HG03135 (cell line): ENCODE data around the gene AMACR.
A peak's percentile ranks its signal among the peaks of the same experiment; 100 is the strongest.

Experiments used
- ATAC-seq: cut with Tn5 transposase; IDR thresholded peaks from one replicate; pipeline ENCODE4 v1.9.1; 2021; ENCODE audit warnings: mild to moderate bottlenecking, moderate library complexity; ENCODE audit not compliant: unreplicated experiment

Gene AMACR

DNA sequence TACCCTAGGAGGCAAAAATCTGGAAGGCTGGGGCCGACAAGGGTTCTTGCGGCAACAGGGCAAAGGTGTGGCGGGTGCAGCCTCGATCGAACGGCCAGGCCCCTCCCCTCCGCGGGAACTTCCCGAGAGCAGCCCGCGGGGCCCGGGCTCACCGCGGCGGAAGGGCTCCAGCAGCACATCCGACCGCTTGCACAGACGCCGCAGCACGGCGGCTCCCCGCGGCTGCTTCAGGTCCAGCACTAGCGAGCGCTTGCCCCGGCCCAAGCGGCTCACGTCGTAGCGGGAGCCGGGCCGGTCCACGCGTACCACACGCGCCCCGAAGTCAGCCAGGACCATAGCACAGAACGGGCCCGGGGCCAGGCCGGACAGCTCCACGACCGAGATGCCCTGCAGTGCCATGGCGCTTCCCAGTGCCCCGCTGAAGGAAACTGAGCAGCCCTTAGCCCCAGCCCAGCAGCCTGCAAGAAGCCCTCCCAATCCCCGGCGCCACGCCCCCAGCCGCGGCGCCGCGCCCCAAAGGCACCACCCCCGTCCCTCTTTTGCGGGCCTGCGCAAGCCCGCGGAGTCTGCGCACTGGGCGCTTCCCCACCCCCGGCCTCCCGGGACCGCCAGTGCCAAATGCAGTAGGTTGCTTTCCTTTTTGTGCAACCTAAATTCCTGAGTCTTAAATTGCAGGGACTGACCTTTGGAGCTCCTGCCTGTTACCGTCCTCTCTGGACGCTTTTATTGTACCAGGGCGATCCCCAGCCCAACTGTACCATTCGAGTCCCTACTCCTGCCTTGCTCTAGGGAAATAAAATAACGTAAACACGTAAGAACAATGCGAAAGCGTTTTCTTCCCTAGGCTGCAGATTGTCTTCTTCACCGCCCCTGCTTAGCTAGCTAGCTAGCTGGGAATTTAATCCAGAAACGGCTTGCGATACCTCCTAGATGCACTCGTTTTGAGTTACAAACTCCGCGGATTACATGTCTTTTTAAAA is at the start of gene AMACR:
AMACR (minus strand) TSS at position 430 of the 980 bp plus-strand sequence; CDS start at position 399, 31 bp downstream.
- ATAC-seq = peak; percentile 92

DNA sequence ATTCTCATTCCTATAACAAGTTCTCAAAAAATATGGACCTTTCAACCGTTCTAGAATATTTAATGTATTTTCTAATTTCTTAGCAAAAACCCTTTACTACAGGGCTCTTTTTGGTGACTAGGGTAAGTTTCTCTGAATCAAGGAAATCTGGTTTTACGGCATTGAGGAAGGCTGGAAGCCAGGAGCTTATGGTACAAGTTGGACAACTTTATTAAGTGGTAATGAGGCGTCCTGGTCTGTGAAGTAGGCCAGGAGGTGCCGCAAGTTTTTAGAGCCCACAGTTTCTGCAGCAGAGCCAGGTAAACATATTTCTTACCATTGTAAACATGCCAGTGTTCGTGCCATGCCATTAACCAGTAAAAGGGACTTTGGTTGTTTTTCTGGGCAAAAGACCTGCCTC is 49.7 kb upstream of the AMACR start:
- ATAC-seq = no peak

- ATAC-seq = no peak
Observed at GRCh38 chr5:34057118-34057517, 49.3 kb upstream of the AMACR start.

- ATAC-seq = no peak
Observed at GRCh38 chr5:34055667-34056066, 47.8 kb upstream of the AMACR start.

DNA sequence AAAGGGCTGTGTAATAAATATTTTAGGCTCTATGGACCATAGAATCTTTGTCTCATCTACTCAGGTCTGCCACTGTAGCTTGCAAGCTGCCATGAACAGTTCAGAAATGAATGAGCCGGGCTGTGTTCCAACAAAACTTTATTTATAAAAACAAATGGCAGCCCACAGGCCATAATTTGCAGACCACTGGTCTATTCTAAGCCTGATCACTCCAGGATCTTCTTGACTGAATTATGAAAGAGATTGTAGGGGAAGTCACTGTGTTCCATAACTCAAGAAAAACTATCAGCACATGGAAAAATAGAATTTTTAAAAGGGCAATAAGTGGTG is 46.5 kb upstream of the AMACR start:
- no peak for ATAC-seq

- no peak for ATAC-seq
Observed at GRCh38 chr5:34053571-34054399, 45.9 kb upstream of the AMACR start.

- no peak for ATAC-seq
Observed at GRCh38 chr5:34053133-34053532, 45.3 kb upstream of the AMACR start.

DNA sequence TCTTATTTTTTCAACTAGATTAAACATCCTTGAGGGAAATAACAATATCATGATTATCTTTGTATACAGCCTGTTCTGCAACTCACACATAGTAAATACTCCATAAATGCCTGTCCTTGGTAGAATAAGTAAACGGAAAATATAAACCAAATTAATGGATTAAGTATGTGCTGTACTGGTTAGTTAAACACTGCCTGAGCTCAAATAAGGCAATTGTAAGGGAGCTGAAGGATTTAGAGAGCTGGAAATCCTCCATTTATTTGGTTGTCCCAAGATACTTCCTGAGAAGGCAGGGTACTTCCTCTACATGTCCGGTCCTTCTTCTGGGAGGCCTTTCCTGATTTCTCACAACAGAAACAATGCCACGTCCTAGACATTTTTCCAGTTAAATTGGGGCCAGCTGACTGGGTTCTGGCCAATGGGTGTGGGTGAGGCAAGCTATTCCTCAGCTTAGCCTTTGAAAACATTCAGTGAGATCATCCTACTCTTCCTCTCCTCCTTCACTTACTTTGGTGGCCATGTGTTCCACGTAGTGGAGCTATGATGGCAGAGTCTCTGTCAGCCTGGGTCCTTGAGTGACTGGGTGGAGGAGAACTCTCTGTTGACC is 43.6 kb upstream of the AMACR start:
- no peak for ATAC-seq

DNA sequence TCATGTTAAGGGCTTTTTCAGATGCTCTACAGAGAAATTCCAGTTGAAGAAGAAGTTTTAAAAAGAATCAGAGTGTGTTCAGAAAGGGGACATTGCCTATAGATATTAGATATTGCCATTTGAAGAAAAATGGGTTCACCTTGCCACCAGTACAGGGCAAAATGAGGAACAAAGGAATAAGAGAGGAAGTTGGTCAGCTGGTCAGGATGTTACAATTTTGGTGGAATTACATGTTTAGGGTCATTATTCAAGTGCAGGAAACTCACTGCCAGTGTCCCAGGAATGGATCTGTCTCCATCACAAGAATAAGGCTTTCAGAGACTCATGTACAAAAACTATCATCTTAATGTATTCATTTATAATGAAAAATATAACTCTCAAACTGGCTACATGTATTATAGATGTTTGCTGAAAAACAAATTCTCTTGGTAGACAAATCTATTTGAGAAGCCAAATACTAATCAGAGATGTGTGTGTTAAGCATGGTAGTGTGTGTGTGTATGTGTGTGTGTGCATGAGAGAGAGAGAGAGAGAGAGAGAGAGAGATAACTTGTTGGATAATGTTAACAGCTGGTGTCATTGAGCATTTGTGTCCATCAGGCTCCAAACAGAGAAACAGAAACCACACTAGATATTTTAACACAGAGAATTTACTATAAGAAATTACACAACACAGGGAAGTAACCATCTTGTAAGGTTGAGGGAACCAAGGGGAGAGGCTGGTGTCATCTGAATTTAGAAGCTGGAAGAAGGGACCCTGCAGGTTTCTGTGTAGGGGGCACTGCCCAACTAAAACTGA is 40.1 kb upstream of the AMACR start:
- ATAC-seq = no peak

- no peak for ATAC-seq
Observed at GRCh38 chr5:34047143-34047542, 39.3 kb upstream of the AMACR start.

- ATAC-seq = no peak
Observed at GRCh38 chr5:34045996-34046395, 38.1 kb upstream of the AMACR start.

DNA sequence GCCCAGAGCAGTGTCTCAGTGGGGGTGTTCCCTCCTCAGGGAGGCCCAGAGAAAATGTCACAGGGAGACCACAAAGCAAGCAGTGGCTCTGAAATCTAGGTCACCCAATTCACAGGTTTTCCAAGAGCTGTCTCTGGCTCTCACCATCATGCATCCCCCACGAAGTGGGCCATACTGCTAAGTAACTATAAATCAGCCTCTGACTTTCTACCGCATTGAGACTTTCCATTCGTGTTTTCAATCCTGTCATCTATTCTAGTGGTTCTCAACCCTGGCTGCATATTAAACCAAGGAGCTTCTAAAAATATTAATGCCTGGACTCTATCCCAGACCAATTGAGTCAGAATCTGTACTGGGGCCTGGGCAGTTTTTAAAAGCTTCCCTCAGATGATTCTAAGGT is 37.2 kb upstream of the AMACR start:
- no peak for ATAC-seq

DNA sequence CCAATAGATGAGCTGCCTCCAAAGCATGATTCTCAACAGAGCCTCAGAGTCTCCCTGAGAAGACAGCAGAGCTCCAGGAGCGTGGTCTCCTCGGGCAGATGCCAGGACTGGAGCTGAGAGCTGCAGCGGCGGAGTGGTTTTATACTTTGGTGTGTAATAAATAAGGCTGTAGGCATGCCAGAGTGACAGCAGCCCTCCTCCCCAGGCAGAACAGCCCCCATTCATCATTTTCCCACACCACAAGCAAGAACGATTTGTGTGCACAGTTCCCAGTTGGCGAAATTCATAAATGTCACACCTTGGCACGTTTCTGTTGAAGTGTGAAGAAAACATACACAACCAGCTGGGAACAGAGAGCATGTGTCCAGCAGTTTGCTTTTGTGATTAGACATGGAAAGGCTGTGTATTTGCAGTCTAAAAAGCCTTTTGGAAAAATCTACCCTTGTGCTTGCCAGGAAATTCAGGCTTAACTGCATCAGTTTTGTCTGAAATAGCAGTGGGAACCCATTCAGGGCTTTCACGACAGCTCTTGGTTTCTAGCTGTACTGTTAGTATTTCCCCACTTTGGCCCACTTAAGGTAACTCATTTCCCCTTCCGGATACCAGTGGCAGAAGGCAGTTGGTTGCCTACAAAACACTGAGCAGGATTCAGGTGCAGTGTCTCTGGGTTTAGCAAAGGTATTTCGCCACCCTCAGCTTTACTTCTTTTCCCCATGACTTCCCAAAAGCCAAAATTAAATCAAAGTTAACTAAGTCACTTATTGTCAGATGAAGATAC is 35.4 kb upstream of the AMACR start, which contains the start of gene C1QTNF3:
C1QTNF3 (minus strand) TSS at position 115 of the 778 bp plus-strand sequence; CDS start at position 27, 88 bp downstream.
- ATAC-seq = no peak

- no peak for ATAC-seq
Observed at GRCh38 chr5:34042321-34042720, 34.5 kb upstream of the AMACR start.

DNA sequence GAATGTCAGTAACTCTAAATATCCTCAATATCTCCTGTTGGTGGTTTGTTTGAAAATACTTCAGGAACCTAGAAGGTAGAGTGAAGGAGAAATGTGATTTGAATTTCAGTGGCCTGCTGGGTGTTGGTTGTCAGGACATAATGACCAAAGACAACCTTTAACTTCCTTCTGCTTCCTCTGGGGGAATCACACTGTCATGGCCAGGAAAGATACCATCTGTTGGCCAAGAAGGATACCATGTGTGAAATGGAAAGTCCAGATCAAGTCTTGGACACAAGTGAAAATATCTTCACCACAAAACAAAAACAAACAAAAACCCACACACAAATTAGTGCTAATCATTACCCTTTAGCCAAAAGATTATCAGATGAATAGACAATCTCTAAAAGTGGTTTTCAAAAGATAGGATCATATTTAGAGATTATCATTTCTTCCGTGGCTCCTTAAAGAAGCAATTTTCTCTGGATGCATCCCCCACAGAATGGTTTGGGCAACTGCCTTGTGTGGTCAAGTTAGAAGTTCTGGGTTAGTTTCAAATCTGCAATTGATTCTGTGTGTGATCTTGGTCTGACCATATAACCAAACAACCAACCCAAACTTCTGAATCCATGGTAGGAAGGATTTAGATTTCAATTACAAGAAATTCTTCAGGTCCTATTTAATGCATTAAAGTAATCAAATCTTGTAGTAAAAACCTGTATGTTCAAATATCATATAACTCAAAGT is 33.6 kb upstream of the AMACR start:
- ATAC-seq = peak; percentile 70

DNA sequence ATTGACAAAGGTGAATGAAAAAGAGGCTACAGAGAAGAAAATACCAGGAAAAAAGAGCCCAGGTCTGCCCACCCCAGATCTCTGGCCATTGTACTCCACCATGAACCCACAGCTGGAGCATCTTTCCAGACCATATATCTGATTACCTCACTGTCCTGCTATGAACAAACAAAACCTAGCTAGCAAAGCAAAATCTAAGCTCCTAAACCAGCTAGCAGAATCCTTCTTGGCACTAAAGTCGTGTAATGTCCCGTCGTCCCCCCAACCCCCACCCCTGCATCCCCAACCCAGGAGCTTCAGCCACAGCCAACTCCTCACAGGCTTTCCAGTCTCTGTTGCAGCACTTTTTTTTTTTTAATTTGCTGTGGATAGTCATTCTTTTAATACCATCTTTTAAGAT is 32.6 kb upstream of the AMACR start:
- no peak for ATAC-seq

- ATAC-seq = no peak
Observed at GRCh38 chr5:34039398-34040157, 31.7 kb upstream of the AMACR start.

DNA sequence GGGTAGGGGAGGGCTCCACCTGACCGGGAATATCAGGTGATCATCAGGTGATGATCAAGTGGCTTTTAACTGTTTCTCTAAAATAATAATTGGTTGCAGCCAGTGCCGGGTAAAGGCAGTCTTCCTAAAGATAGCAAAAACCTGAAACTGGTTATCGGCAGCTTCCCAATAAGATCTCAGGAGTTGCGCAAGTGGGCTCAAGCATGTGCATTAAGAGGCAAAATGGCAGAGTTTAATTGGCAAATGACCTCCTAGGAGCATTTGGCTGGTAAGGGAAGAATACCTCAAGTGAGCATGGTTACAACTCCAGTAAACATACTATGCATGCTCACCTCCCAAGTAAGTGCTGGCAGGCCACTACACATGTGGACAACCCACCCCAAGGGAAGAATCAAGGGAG is 31.0 kb upstream of the AMACR start:
- ATAC-seq = no peak
